Astrocyte (in vitro differentiated cells and primary cell): ENCODE measurements around the gene ARSK.

Experiments used
- CTCF ChIP-seq: IDR thresholded peaks from 2 replicates; pipeline ENCODE4 v1.5.1; 2011; ENCODE audit warnings: low read depth, mild to moderate bottlenecking, inconsistent platforms, low read length, moderate library complexity; ENCODE audit not compliant: insufficient read depth
- EZH2 ChIP-seq: IDR thresholded peaks from 2 replicates; pipeline ENCODE4 v1.6.1; 2012; ENCODE audit warnings: mild to moderate bottlenecking, low read length, inconsistent platforms; ENCODE audit not compliant: insufficient read depth

DNA sequence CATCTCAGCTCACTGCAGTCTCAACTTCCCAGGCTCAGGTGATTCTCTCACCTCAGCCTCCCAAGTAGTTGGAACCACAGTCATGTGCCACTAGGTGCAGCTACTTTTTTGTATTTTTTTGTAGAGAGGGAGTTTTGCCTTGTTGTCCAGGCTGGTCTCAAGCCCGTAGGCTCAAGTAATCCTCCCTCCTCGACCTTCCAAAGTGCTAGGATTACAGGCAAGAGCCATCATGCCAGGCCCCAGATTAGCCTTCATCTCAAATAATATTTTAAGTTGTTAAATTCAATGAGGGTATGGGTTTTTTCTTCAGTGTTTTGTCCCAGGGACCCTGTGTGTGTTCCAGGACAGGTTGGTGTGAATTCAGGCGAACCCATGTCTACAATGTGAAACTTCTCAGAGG is 79.2 kb downstream of the ARSK start:
- TF ChIP-seq CTCF: no peak
- TF ChIP-seq EZH2: no peak
